Measurements from ENCODE around the gene CIDEC. TPM values are rescaled to one million over a fixed set of nuclear protein-coding genes. Genes with fewer than 3 reads are reported as not detected.
A peak's percentile ranks its signal among the peaks of the same experiment; 100 is the strongest.

Gene CIDEC, protein sequence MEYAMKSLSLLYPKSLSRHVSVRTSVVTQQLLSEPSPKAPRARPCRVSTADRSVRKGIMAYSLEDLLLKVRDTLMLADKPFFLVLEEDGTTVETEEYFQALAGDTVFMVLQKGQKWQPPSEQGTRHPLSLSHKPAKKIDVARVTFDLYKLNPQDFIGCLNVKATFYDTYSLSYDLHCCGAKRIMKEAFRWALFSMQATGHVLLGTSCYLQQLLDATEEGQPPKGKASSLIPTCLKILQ
- total RNA-seq (not detected), total RNA-seq (0 reads per million in 2 donors)

DNA sequence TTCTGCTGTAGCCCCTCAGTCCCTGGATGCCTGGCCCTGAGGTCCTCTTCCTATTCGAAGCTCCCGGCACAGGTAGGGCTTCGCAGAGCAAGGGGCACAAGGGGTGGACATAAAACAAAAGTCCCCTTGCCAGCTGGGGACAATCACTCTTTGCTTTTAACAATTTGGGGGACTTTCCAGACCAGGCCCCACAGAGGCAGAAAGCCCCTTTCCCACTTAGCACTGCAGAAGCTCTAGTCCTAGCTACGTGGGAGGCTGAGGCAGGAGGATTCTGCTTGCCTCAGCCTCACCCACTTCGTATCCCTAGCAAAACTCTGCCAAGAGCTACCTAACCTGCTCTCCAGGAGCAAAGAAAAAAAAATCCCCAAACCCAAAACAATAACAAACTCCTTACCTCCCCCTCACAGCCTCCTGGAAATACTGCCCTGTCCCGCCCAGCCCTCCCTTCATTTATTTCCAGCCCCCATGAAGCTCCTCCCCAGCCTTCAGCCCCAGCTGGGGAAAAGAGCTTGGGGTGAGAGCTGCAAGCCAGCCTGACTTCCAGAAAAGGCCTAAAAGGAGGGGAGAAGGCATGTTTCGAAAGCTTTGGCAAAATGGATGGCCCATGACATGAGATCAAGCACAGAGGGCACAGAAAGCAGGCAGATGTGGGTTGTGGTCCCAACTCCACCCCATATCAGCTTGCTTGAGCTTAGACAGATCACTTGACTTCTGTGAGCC is at the start of gene CIDEC:
TSS of gene CIDEC (minus strand) at position 424 of the 720 bp plus-strand sequence. CDS start 1,767 bp downstream, outside the sequence.
- no peak within 1 kb of the TSS for H3K4me3 Mint-ChIP-seq
- ATAC-seq = no peak
- H3K27me3 Mint-ChIP-seq = peaks cover 11% of the 10 kb centered on the region
- no peaks in the 10 kb centered on the region for H3K36me3 Mint-ChIP-seq (ENCODE audit: low read depth)
- no peak within 1 kb of the TSS for H3K27ac Mint-ChIP-seq
- H3K9me3 ChIP-seq (ENCODE audit: control insufficient read depth, low read length, poor library complexity, severe bottlenecking) = no peaks in the 10 kb centered on the region
- no peak for DNase-seq
- H3K4me1 Mint-ChIP-seq = no peaks in the 10 kb centered on the region

DNA sequence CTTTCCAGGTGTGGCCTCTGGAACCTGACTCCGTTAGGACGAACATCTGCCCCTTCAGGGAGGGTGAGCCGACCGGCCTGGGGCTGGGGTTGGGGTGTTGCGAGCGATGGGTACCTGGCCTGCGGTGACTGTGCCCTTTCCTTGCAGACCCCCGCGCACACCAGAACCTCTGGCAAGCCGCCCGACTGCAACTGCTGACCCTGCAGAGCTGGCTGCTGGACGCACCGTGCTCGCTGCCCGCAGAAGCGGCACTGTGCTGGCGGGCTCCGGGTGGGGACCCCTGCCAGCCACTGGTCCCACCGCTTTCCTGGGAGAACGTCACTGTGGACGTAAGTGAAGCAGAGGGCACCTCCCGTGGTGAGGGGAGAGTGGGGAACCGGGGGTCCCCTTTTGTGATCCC is 48.1 kb upstream of the CIDEC start:
- ATAC-seq (no peak), DNase-seq (no peak)
- Mint-ChIP-seq H3K27me3 (no peaks in the 10 kb centered on the region), H3K27ac (no peak overlapping the region), H3K36me3 (ENCODE audit: low read depth) (peaks cover 2% of the 10 kb centered on the region), H3K4me3 (no peak overlapping the region), H3K4me1 (peaks cover 11% of the 10 kb centered on the region)
- no peaks in the 10 kb centered on the region for H3K9me3 ChIP-seq (ENCODE audit: control insufficient read depth, low read length, poor library complexity, severe bottlenecking)

DNA sequence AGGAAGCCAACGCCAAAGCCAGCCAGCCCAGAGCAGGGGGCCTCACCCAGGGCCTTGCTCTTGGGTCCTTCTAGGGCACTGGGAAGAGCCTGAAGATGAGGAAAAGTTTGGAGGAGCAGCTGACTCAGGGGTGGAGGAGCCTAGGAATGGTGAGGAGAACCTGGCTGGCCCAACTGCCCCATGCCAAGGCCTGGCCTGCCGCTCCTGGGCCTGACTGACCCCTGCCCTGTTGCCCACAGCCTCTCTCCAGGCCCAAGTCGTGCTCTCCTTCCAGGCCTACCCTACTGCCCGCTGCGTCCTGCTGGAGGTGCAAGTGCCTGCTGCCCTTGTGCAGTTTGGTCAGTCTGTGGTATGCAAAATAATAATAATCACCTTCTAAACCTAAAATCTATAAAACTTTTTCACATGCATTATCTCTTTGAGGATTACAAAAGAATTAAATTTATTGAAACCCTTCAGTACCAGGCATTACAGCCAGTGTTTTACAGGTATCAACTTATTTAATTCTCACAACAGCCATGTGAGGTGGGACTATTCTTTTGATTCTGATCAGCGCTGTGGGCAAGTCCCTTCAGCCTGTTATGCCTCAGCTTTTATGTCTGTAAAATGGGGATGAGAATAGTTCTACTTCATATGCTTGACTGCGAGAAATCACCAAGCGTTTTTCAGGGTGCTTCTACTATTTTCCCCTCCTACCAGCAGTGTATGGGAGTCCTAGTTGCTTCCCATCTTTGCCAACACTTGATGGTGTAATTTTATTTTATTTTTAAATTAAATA is 38.4 kb upstream of the CIDEC start:
- no peak overlapping the region for H3K4me3 Mint-ChIP-seq
- H3K4me1 Mint-ChIP-seq = no peaks in the 10 kb centered on the region
- H3K36me3 Mint-ChIP-seq (ENCODE audit: low read depth) = peaks cover 3% of the 10 kb centered on the region
- no peak overlapping the region for H3K27ac Mint-ChIP-seq
- no peak for DNase-seq
- no peaks in the 10 kb centered on the region for H3K9me3 ChIP-seq (ENCODE audit: control insufficient read depth, low read length, poor library complexity, severe bottlenecking)
- H3K27me3 Mint-ChIP-seq = no peaks in the 10 kb centered on the region
- ATAC-seq = no peak

DNA sequence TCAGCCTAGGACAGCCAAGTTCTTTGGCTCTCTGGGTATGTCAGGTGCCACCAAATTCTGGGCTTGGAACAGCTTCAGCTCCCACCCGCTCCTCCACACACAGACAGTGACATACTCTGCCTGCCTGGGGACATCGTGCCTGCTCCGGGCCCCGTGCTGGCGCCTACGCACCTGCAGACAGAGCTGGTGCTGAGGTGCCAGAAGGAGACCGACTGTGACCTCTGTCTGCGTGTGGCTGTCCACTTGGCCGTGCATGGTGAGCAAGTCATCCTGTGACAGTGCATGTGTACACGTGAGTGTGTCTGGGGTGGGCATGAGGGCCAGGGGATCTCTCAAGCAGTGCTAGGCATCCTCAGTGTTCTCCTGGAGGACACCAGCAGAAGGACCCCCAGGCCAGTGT is 37.8 kb upstream of the CIDEC start:
- ATAC-seq = no peak
- Mint-ChIP-seq H3K27ac (no peak overlapping the region), H3K27me3 (no peaks in the 10 kb centered on the region), H3K4me1 (no peaks in the 10 kb centered on the region), H3K36me3 (ENCODE audit: low read depth) (peaks cover 3% of the 10 kb centered on the region), H3K4me3 (peak overlapping the region; percentile 33)
- DNase-seq = no peak
- H3K9me3 ChIP-seq (ENCODE audit: control insufficient read depth, low read length, poor library complexity, severe bottlenecking) = no peaks in the 10 kb centered on the region

DNA sequence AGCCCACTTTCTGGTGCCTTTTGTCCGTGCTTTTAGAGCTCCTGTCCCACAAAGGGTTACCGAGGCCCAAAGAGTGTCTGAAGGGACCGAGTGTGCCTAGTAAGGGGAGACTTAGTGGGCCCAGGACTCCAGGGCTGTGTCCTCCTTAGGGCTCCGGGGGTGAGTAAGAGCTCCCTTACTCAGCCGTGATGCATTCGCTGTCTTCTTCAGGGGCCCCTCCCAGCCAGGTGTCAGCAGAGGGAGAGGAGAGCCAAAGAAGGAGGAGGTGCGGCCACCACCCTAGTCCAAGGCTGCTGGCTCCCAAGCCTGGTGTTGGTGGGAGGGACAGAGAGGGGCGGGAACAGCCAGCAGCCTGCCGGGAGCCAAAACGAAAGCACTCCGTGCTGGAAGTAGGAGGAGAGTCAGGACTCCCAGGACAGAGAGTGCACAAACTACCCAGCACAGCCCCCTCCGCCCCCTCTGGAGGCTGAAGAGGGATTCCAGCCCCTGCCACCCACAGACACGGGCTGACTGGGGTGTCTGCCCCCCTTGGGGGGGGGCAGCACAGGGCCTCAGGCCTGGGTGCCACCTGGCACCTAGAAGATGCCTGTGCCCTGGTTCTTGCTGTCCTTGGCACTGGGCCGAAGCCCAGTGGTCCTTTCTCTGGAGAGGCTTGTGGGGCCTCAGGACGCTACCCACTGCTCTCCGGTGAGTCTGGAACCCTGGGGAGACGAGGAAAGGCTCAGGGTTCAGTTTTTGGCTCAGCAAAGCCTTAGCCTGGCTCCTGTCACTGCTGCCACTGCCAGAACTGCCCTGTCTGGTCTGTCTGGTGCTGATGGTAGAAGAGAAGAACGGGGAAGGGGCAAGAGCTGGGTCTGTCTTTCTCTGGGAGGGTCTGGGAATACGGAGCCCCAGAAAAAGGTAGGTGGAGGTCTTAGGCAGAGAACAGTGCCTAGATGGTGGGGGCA is 37.0 kb upstream of the CIDEC start, which contains the start of gene IL17RC:
TSS of gene IL17RC (plus strand) at position 365 of the 947 bp plus-strand sequence. CDS start at position 583, 218 bp downstream.
- Mint-ChIP-seq H3K4me3 (peak within 1 kb of the TSS; percentile 82), H3K4me1 (peaks cover 8% of the 10 kb centered on the region), H3K27me3 (no peaks in the 10 kb centered on the region), H3K27ac (no peak within 1 kb of the TSS), H3K36me3 (ENCODE audit: low read depth) (peaks cover 2% of the 10 kb centered on the region)
- DNase-seq (no peak), ATAC-seq (no peak)
- no peaks in the 10 kb centered on the region for H3K9me3 ChIP-seq (ENCODE audit: control insufficient read depth, low read length, poor library complexity, severe bottlenecking)

DNA sequence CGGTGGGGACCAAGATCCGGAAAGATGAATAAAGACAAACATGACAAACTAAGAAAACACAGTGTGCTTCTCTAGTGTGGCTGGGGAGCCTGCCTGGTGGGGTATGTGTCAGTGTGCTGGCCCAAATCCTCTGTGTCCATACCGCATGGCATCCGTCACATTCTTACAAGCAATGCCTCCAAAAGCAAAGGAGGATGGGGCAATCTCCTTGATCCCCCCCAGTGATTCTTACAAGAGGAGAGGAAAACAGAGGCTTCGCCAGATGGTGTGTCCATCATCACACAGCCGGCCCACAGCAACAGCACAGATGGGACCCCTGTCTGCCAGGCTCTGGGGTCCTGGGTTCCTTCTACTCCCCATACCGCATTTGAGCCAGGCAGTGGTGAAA is 36.3 kb upstream of the CIDEC start:
- ATAC-seq (no peak), DNase-seq (no peak)
- H3K4me1 Mint-ChIP-seq = peaks cover 11% of the 10 kb centered on the region
- H3K36me3 Mint-ChIP-seq (ENCODE audit: low read depth) = peaks cover 2% of the 10 kb centered on the region
- H3K27me3 Mint-ChIP-seq = no peaks in the 10 kb centered on the region
- H3K9me3 ChIP-seq (ENCODE audit: control insufficient read depth, low read length, poor library complexity, severe bottlenecking) = no peaks in the 10 kb centered on the region
- H3K4me3 Mint-ChIP-seq = peak overlapping the region; percentile 82
- H3K27ac Mint-ChIP-seq = no peak overlapping the region

DNA sequence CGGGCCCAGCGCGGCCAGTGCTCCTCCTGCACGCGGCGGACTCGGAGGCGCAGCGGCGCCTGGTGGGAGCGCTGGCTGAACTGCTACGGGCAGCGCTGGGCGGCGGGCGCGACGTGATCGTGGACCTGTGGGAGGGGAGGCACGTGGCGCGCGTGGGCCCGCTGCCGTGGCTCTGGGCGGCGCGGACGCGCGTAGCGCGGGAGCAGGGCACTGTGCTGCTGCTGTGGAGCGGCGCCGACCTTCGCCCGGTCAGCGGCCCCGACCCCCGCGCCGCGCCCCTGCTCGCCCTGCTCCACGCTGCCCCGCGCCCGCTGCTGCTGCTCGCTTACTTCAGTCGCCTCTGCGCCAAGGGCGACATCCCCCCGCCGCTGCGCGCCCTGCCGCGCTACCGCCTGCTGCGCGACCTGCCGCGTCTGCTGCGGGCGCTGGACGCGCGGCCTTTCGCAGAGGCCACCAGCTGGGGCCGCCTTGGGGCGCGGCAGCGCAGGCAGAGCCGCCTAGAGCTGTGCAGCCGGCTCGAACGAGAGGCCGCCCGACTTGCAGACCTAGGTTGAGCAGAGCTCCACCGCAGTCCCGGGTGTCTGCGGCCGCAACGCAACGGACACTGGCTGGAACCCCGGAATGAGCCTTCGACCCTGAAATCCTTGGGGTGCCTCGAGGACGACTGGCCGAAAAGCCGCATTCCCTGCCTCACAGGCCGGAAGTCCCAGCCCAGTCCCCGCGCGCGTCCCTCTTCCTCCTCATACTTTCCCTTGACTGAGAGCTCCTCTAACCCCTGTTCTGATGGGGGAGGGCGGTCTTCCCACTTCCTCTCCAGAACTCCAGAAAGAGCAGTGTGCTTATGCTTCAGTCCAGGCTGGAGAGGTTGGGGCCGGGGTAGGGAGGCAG is 35.4 kb upstream of the CIDEC start:
- DNase-seq = peak in 2 of 3 donors; percentile 15 to 25
- no peak overlapping the region for H3K27ac Mint-ChIP-seq
- ATAC-seq = peak; percentile 43
- H3K4me3 Mint-ChIP-seq = peak overlapping the region; percentile 82
- peaks cover 2% of the 10 kb centered on the region for H3K36me3 Mint-ChIP-seq (ENCODE audit: low read depth)
- peaks cover 14% of the 10 kb centered on the region for H3K4me1 Mint-ChIP-seq
- no peaks in the 10 kb centered on the region for H3K27me3 Mint-ChIP-seq
- no peaks in the 10 kb centered on the region for H3K9me3 ChIP-seq (ENCODE audit: control insufficient read depth, low read length, poor library complexity, severe bottlenecking)

DNA sequence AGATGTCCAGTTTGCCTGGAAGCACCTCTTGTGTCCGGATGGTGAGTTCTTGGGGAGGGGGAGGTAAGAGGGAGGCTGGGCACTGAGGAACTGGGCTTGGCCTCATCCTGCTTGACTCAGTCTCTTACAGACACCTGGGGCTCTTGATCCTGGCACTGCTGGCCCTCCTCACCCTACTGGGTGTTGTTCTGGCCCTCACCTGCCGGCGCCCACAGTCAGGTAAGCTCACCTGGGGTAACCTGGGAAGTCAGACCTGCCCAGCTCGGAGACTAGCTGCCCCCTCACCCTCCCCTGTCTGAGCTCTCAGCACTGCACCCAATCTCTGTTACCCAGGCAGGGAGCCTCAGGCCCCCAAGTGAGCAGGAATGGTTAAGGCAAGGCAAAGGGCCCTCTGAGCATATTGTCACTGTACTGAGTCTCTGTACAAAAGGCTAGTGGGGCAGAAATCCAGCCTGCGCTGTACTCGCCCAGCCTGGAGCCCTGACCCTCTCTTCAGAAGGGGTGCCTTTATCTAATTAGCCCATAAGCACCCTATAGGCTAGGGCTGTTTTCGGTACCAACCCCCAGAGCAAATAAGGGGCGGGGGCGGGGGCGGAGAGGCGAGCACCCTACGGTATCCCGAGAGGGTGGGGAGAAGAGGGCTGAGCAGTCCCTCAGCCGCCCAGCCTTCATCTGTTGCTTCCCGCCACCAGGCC is 34.7 kb upstream of the CIDEC start:
- ATAC-seq (no peak), DNase-seq (no peak)
- Mint-ChIP-seq H3K4me3 (peak overlapping the region; percentile 82), H3K4me1 (peaks cover 16% of the 10 kb centered on the region), H3K36me3 (ENCODE audit: low read depth) (peaks cover 4% of the 10 kb centered on the region), H3K27ac (no peak overlapping the region), H3K27me3 (no peaks in the 10 kb centered on the region)
- H3K9me3 ChIP-seq (ENCODE audit: control insufficient read depth, low read length, poor library complexity, severe bottlenecking) = no peaks in the 10 kb centered on the region

DNA sequence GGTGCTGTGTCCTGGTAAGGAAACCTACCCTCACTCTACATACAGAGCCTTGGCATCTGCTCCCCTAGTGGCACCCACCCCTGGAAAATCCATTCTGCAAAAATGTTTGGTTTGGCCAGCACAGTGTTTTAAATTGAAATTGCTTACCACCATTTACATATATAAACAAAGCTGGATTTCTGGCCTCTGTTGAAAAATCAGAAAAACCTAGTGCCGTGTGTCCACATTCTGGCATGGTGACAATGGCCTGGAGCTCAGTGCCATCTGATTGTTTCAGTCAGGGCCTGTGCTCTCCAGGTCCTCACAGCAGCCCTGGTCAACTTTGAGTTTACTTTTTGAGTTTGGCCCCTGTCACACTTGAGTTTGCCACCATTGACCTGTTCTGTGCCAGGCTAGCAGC is 34.0 kb upstream of the CIDEC start:
- no peak for ATAC-seq
- no peaks in the 10 kb centered on the region for H3K9me3 ChIP-seq (ENCODE audit: control insufficient read depth, low read length, poor library complexity, severe bottlenecking)
- DNase-seq = no peak
- peaks cover 7% of the 10 kb centered on the region for H3K36me3 Mint-ChIP-seq (ENCODE audit: low read depth)
- peaks cover 23% of the 10 kb centered on the region for H3K4me1 Mint-ChIP-seq
- no peaks in the 10 kb centered on the region for H3K27me3 Mint-ChIP-seq
- H3K27ac Mint-ChIP-seq = no peak overlapping the region
- H3K4me3 Mint-ChIP-seq = no peak overlapping the region

DNA sequence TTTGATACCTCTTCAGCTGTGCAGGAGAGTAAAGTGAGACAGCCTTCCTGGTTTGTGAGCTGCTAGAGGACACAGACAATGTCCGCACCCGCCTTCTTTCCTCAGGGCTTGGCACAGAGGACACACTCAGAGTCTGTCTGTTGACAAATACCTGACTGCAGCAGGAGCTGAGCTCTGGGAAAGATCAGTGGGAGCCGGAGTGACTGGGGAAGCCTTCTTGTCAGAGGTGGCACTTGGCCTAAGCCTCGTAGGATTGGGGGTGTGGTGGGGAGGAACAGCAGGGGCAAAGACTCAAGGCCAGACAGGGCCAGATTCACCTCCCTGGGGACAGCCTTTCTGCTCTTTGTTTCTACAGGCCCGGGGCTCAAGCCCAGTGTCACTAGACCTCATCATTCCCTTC is 33.5 kb upstream of the CIDEC start:
- Mint-ChIP-seq H3K36me3 (ENCODE audit: low read depth) (peaks cover 7% of the 10 kb centered on the region), H3K27ac (no peak overlapping the region), H3K27me3 (no peaks in the 10 kb centered on the region), H3K4me1 (peaks cover 24% of the 10 kb centered on the region), H3K4me3 (peak overlapping the region; percentile 52)
- no peak for ATAC-seq
- no peak for DNase-seq
- H3K9me3 ChIP-seq (ENCODE audit: control insufficient read depth, low read length, poor library complexity, severe bottlenecking) = no peaks in the 10 kb centered on the region

DNA sequence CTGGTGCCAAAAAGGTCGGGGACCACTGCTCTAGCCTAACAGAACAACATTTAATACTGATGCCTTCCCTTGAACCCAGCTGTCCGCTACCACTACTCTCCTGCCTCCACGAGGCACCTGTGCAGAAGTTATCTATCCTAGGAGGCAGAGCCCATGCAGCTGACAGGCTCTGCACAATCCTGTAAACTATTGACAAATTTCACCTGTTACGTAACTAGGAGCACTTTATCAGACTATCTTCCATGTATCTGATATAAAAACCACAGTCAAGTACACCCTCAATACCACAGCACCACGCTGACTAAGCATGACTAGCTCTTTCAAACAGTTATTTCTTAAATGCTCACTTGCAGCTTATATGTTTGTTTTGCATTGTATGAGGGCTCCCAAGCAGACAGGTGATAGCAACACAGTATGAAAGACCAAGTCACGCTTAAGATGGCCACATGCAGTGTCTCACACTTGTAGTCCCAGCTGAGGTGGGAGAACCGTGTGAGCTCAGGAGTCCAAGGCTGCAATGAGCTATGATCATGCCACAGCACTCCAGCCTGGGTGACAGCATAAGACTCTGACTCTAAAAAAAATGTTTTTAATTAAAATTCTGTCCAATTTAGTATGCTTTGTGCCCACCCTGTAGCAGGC is 32.4 kb upstream of the CIDEC start:
- Mint-ChIP-seq H3K27me3 (no peaks in the 10 kb centered on the region), H3K4me3 (peak overlapping the region; percentile 81), H3K36me3 (ENCODE audit: low read depth) (peaks cover 7% of the 10 kb centered on the region), H3K27ac (peak overlapping the region; percentile 49), H3K4me1 (peaks cover 29% of the 10 kb centered on the region)
- ATAC-seq (peak; percentile 73), DNase-seq (no peak)
- no peaks in the 10 kb centered on the region for H3K9me3 ChIP-seq (ENCODE audit: control insufficient read depth, low read length, poor library complexity, severe bottlenecking)
